Activated gamma-delta T cell (primary cell): ENCODE results near the gene SCN2B.

Experiments
- DNase-seq: peaks from one replicate; lab custom pipeline; 2025; lab: John Stamatoyannopoulos, UW

Gene SCN2B

GRCh38 chr11:118152552-118153471, 23.6 kb downstream of the SCN2B start, which contains the start of gene SCN4B:
Gene SCN4B, minus strand, starts transcription at chr11:118152823. Its CDS starts 150 bp downstream, at chr11:118152673.
- no peak for DNase-seq

- no peak for DNase-seq
Observed at GRCh38 chr11:118152020-118152551, 24.4 kb downstream of the SCN2B start.

GRCh38 chr11:118151431-118151830, 25.0 kb downstream of the SCN2B start:
- DNase-seq, result no peak

- no peak for DNase-seq
Observed at GRCh38 chr11:118149493-118149892, 26.9 kb downstream of the SCN2B start.

GRCh38 chr11:118148856-118149255, 27.6 kb downstream of the SCN2B start:
- DNase-seq, result no peak

GRCh38 chr11:118148240-118148639, 28.2 kb downstream of the SCN2B start:
- DNase-seq, result no peak

- DNase-seq, result no peak
Observed at GRCh38 chr11:118147502-118147901, 28.9 kb downstream of the SCN2B start.

- no peak for DNase-seq
Observed at GRCh38 chr11:118146554-118146953, 29.9 kb downstream of the SCN2B start.

- peak; percentile 58 for DNase-seq
Observed at GRCh38 chr11:118145285-118146227, 30.9 kb downstream of the SCN2B start.

GRCh38 chr11:118144301-118145268, 31.9 kb downstream of the SCN2B start:
- DNase-seq, result no peak

- DNase-seq, result no peak
Observed at GRCh38 chr11:118143661-118144185, 32.7 kb downstream of the SCN2B start.

GRCh38 chr11:118142809-118143208, 33.6 kb downstream of the SCN2B start:
- DNase-seq, result no peak

GRCh38 chr11:118142081-118142480, 34.4 kb downstream of the SCN2B start:
- DNase-seq, result no peak

GRCh38 chr11:118139578-118139977, 36.9 kb downstream of the SCN2B start:
- no peak for DNase-seq

- no peak for DNase-seq
Observed at GRCh38 chr11:118138839-118139420, 37.5 kb downstream of the SCN2B start.

GRCh38 chr11:118136801-118137200, 39.6 kb downstream of the SCN2B start:
- no peak for DNase-seq

- no peak for DNase-seq
Observed at GRCh38 chr11:118136341-118136740, 40.1 kb downstream of the SCN2B start.

GRCh38 chr11:118135796-118136165, 40.7 kb downstream of the SCN2B start:
- no peak for DNase-seq

- no peak for DNase-seq
Observed at GRCh38 chr11:118135051-118135795, 41.2 kb downstream of the SCN2B start.

- DNase-seq, result no peak
Observed at GRCh38 chr11:118133816-118134215, 42.6 kb downstream of the SCN2B start.
